GM21423 (cell line): ENCODE data around the gene ARID1A.
"Not testable (repeated sequence)": the region's sequence is repeated elsewhere in the genome, so short reads cannot be mapped to it uniquely, and the experiment has no call there.

Experiments used
- ATAC-seq: cut with Tn5 transposase; IDR thresholded peaks from one replicate; pipeline ENCODE4 v1.9.1; 2021; ENCODE audit warnings: mild to moderate bottlenecking, moderate library complexity; ENCODE audit not compliant: unreplicated experiment

The ARID1A gene

GRCh38 chr1:26697978-26698849 lies 2.4 kb downstream of the ARID1A start:
- ATAC-seq, result no peak

DNA sequence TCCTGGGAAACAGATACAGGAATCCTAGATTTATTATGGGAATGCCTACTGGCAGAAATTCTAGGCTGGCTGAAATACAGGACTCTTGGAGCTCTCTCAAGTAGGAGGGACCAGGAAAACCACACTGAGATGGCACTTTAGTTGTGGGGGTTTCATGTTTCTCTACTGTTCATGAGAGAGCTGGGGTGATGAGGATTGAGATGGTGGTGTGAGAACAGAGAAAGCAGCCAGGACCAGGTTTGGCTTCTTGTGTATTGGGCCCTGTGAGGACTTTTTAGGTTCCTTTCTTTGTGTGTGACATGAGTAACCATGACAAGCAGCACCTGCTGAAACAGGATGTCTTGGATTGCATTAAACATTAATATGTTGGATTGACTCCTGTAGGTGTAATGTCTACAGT lies 4.9 kb downstream of the ARID1A start:
- ATAC-seq, result no peak

GRCh38 chr1:26701266-26701994 lies 5.6 kb downstream of the ARID1A start:
- no peak for ATAC-seq

- ATAC-seq, result no peak
Measured at GRCh38 chr1:26701995-26702679, 6.3 kb downstream of the ARID1A start.

DNA sequence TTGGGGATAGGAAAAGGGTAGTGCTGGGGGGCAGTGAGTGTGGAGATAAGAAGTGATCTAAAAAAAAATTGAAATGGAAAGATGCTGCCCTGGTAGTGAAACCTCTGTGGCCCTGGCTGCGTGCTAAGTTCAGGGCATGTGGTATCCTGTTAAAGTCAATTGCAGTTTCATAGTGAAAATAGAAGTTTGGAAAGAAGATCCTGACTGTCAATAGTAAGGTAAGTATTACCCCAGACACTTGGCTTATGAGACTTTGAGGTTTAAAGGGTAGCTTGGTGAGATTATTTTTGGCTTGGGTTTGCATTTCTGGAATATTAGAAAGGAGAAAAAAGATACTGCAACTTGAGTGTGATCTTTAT lies 6.8 kb downstream of the ARID1A start:
- ATAC-seq, result no peak

- ATAC-seq, result no peak
Measured at GRCh38 chr1:26703478-26703877, 7.7 kb downstream of the ARID1A start.

DNA sequence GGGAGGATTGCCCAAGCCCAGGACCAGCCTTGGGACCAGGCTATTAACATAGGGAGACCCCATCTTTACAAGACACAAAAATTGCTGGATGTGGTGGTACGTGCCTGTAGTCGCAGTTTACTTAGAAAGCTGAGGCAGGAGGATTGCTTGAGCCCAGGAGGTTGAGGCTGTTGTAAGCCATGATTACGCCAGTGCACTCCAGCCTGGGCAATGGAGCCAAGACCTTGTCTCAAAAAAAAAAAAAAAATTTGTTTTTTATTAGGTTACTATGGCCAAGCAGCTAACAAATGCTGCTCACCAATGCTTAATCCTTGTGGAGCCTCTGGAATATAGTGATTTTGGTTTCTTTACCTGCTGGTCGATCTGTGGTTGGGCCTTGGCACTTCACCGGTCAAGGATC lies 8.8 kb downstream of the ARID1A start:
- ATAC-seq, result no peak

GRCh38 chr1:26705227-26705626 lies 9.4 kb downstream of the ARID1A start:
- ATAC-seq, result not testable (repeated sequence)

- ATAC-seq, result no peak
Measured at GRCh38 chr1:26705788-26706311, 10.0 kb downstream of the ARID1A start.

DNA sequence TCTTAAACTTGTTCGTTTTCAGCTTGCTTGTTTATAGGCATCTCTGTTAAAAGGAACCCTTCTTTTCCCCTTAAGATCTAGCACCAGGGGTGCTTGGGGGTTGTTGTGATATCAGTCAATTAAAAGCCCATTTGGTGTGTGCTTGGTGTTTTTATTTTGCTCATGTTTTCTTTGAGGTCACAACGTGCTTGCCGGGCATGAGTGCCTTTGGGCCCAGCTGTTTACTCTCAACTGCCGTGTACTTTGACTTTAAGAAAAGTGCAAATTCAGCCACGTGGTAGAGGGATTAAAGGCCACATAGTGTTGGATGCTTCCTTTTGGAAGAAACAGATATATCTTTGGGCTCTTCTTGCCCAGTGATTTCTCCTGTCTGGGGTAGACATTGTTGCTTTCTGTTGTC lies 10.5 kb downstream of the ARID1A start:
- ATAC-seq, result no peak

DNA sequence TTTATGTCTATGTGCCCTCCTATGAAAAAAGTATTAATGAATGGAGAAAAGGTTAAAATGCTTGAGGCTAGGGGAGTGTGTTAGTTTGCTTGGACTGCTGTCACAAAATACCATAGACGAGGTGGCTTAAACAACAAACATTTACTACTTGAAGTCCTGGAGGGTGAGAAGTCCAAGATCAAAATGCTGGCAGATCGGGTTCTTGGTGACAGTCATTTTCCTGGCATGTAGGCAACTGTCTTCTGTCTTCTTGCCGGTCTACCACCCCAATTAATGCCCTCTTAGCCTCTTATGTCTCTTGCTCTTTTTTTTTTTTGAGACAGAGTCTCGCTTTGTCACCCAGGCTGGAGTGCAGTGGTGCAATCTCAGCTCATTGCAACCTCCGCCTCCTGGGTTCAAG lies 15.0 kb downstream of the ARID1A start:
- ATAC-seq, result no peak

GRCh38 chr1:26711777-26712176 lies 16.0 kb downstream of the ARID1A start:
- ATAC-seq, result no peak

DNA sequence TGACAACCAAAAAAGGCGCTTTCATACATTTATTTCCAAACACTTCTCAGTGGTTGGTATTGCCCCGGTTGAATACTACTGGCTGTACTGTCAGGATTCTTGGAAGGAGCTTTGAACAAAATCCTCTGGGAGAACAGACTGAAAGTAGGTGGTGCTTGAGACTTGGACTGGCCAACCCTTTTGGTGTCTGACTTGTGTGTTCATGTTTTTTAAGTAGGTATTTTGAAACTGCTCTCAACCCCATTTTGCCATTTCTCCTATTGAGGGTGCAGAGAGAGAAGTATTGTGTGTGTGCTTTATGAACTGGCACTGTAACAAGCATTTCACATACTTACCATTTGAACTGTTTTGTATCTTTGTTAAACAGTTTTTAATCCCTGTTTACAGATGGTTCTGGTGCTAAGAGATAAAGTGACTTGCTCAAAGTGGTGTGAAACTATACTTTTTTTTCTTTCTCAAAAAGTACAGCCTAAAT lies 21.2 kb downstream of the ARID1A start:
- no peak for ATAC-seq

GRCh38 chr1:26719205-26719604 lies 23.4 kb downstream of the ARID1A start:
- no peak for ATAC-seq

DNA sequence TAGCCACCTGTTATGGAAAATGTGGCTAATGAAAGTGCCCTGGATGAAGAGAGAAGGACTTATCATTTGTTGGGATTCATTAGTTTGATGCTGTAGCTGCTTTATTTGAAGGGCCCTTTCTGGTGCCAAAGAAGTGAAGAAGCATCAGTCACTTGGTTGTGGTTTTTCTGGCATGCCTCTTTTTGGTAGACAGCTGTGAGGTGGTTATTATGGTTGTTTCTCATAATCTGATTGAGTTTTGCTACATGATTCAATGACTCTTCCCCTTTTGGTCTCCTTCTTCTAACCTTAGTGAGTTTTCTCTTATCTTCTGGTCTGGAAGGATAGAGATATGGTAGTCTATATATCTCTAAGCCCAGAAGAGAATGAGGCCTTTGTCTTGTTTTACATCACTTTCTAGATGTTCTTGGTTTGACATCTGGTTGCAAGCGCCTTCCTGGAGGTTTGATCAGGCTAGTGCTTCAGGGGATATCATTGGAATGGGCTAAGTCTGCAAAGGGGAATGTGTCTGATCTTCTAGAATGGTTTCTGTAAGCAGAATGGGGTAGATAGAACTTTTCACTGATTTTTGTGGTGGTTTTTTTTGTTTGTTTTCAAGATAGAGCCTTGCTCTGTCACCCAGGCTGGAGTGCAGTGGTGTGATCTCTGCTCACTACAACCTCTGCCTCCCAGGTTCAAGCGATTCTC lies 26.0 kb downstream of the ARID1A start:
- no peak for ATAC-seq

- ATAC-seq, result no peak
Measured at GRCh38 chr1:26723013-26723991, 27.5 kb downstream of the ARID1A start.

GRCh38 chr1:26724118-26724517 lies 28.3 kb downstream of the ARID1A start:
- no peak for ATAC-seq

DNA sequence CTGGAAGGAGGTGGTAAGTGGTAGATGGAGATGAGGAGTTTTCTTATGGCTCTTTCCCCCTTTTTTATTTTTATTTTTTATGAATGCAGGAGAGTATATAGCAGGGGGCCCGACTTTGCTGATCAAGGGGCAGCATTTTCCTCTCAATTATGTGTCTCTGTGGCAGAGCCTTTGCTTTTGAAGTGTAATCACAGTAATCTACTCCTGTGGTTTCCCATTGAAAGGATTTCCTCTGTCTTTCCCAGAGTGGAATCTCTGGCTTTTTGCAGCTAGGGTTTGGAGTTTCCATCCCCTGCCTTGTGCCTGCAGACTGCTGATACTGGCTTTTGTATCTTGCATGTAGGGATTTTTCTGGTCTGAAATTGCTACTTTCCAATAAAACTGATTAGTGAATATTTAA lies 29.1 kb downstream of the ARID1A start:
- no peak for ATAC-seq

DNA sequence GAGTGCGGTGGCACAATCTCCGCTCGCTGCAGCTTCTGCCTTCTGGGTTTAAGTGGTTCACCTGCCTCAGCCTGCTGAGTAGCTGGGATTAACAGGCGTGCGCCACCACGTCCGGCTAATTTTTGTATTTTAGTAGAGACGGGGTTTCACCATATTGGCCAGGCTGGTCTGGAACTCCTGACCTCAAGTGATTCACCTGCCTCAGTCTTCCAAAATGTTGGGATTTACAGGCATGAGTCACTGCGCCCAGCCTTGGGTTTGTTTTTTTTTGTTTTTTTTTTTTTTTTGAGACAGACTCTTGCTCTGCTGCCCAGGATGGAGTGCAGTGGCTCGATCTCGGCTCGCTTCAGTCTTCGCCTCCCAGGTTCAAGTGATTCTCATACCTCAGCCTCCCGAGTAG lies 30.1 kb downstream of the ARID1A start:
- ATAC-seq, result not testable (repeated sequence)

DNA sequence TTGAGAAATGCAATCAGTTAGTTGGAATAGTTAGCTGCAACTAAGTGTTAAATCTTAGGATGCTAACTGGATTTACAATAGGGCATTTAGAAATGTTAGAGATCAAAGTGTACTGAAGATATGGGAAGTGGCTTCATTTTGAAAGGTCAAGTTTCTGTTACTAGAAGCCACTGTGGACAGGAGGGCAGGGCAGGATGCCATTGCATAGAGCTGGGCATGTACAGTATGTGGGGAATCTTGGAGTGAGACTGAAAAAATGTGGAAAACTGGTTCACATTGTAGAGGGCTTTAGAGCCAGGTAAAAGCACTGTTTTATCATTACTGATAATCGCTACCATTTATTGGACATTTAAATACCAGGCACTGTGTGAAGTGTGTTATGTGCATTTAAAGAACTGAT lies 31.0 kb downstream of the ARID1A start:
- no peak for ATAC-seq
